ENCODE results near the gene ZBTB7C.

GRCh38 chr18:48342581-48342980, 66.6 kb downstream of the ZBTB7C start:
- TF ChIP-seq CTCF (conservative IDR thresholded peaks at IDR 0.05; ENCODE audit: low read length) = no peak
- no peak for TF ChIP-seq EZH2phosphoT487 (IDR thresholded peaks at IDR 0.05; ENCODE audit: borderline replicate concordance)

Data from Loucy (cell line).